NCI-H524 (cell line): ENCODE measurements around the gene SMARCAL1.

Experiments
- DNase-seq, 2 experiments: peaks; one replicate each; lab custom pipeline; 2025; lab: John Stamatoyannopoulos, UW

The SMARCAL1 gene

GRCh38 chr2:216426938-216427337 is 14.7 kb downstream of the SMARCAL1 start:
- no peak for DNase-seq

GRCh38 chr2:216428618-216429350 is 16.5 kb downstream of the SMARCAL1 start:
- peak in 1 of 2 experiments; percentile 49 for DNase-seq

GRCh38 chr2:216429428-216429827 is 17.1 kb downstream of the SMARCAL1 start:
- DNase-seq = no peak

- DNase-seq = no peak
These were observed 18.7 kb downstream of the SMARCAL1 start for GRCh38 chr2:216430811-216431530.

GRCh38 chr2:216431531-216431856 is 19.2 kb downstream of the SMARCAL1 start:
- no peak for DNase-seq

- no peak for DNase-seq
These were observed 24.1 kb downstream of the SMARCAL1 start for GRCh38 chr2:216436383-216436782.

GRCh38 chr2:216441308-216442010 is 29.2 kb downstream of the SMARCAL1 start:
- no peak for DNase-seq

- DNase-seq = no peak
These were observed 33.2 kb downstream of the SMARCAL1 start for GRCh38 chr2:216445501-216445900.

GRCh38 chr2:216446343-216446742 is 34.1 kb downstream of the SMARCAL1 start:
- DNase-seq = no peak

GRCh38 chr2:216447293-216447692 is 35.0 kb downstream of the SMARCAL1 start:
- DNase-seq = no peak

GRCh38 chr2:216448829-216449228 is 36.5 kb downstream of the SMARCAL1 start:
- no peak for DNase-seq

GRCh38 chr2:216450346-216450745 is 38.1 kb downstream of the SMARCAL1 start:
- DNase-seq = no peak

- DNase-seq = no peak
These were observed 38.5 kb downstream of the SMARCAL1 start for GRCh38 chr2:216450784-216451183.

- DNase-seq = no peak
These were observed 41.8 kb downstream of the SMARCAL1 start for GRCh38 chr2:216453955-216454614.

- DNase-seq = no peak
These were observed 50.9 kb downstream of the SMARCAL1 start for GRCh38 chr2:216463148-216463547.

GRCh38 chr2:216464104-216464720 is 51.9 kb downstream of the SMARCAL1 start:
- peak; percentile 30 to 70 for DNase-seq

GRCh38 chr2:216465579-216466195 is 53.4 kb downstream of the SMARCAL1 start:
- no peak for DNase-seq

GRCh38 chr2:216467845-216468244 is 55.6 kb downstream of the SMARCAL1 start:
- DNase-seq = no peak

GRCh38 chr2:216469661-216470060 is 57.4 kb downstream of the SMARCAL1 start:
- DNase-seq = no peak

GRCh38 chr2:216473187-216473586 is 60.9 kb downstream of the SMARCAL1 start:
- DNase-seq = no peak

- no peak for DNase-seq
These were observed 62.8 kb downstream of the SMARCAL1 start for GRCh38 chr2:216474925-216475670.
